Choroid plexus epithelial cell (primary cell): ENCODE data around the gene GALNT10.

Source experiments
- DNase-seq: peaks from one replicate; pipeline ENCODE4 v3.0.0-alpha.2; 2010; ENCODE audit warnings: low read depth
- H3K4me3 ChIP-seq: 2 replicates; pipeline ENCODE4 v1.5.1; 2011; ENCODE audit warnings: low read depth, mild to moderate bottlenecking, control low read depth, low read length, moderate library complexity
- TF ChIP-seq, protein P1 (sequence below): conservative IDR thresholded peaks from 2 replicates; pipeline ENCODE4 v1.5.1; 2011; ENCODE audit warnings: low read depth, mild to moderate bottlenecking, control low read depth, inconsistent platforms, low read length, moderate library complexity

GALNT10 gene

DNA sequence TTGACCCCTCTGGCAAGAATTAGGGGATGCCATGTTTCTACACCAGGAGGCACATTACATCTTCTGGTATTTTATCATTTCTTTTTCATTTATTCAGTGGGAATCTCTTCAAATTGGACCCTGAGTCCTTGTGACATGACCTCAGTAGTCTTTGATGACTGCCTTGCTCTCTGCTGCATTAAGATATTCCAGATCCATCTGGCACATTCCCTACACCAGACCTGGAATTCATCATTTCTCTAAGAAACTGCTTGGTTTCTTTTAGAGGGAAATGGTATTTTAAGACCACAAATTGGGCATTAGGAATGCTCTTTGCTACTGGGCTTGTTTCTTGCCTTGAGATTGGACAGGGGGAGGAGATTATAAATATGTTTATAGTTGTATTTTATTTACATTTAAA is 61.0 kb downstream of the GALNT10 start:
- TF ChIP-seq, protein P1, sequence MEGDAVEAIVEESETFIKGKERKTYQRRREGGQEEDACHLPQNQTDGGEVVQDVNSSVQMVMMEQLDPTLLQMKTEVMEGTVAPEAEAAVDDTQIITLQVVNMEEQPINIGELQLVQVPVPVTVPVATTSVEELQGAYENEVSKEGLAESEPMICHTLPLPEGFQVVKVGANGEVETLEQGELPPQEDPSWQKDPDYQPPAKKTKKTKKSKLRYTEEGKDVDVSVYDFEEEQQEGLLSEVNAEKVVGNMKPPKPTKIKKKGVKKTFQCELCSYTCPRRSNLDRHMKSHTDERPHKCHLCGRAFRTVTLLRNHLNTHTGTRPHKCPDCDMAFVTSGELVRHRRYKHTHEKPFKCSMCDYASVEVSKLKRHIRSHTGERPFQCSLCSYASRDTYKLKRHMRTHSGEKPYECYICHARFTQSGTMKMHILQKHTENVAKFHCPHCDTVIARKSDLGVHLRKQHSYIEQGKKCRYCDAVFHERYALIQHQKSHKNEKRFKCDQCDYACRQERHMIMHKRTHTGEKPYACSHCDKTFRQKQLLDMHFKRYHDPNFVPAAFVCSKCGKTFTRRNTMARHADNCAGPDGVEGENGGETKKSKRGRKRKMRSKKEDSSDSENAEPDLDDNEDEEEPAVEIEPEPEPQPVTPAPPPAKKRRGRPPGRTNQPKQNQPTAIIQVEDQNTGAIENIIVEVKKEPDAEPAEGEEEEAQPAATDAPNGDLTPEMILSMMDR: no peak
- no peak overlapping the region for H3K4me3 ChIP-seq
- DNase-seq: no peak

- no peak overlapping the region for H3K4me3 ChIP-seq
- DNase-seq: no peak
- TF ChIP-seq, protein P1: no peak
Measured at GRCh38 chr5:154253807-154254206, 63.3 kb downstream of the GALNT10 start.

DNA sequence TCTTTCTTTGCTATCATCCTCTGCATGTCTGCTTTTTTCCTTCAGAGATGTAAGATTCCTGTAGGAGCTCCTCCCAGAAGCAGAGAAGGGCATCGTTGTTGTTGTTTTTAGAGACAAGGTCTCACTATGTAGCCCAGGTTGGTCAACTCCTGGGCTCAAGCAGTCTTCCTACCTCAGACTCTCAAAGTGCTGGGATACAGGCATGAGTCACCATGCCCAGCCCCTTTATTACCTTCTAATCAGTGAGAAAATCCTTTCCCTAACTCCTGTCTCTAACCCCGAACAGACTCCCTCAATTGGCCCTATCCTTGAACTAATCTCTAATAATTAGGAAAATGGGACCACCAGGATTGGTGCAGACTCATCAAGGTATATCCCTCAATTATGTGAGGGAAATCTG is 64.4 kb downstream of the GALNT10 start:
- H3K4me3 ChIP-seq: no peak overlapping the region
- TF ChIP-seq, protein P1: no peak
- DNase-seq: no peak

DNA sequence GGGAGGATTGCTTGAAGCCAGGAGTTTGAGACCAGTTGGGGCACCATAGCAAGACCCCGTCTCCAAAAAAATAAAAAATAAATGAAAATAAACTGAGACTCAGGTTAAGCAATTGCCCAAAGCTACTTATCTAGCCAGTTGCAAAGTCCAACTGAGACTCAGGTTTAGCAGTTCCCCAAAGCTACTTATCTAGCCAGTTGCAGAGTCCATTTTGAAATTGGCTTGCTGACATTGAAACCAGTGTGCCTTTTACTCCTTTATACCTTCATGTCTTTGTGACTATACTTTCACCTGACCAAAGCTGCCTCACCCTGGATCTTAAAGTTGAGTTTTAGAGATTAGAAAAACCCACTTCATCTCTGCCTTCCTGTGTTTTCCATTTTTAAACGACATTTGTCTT is 66.5 kb downstream of the GALNT10 start:
- H3K4me3 ChIP-seq: no peak overlapping the region
- DNase-seq: no peak
- TF ChIP-seq, protein P1: no peak

DNA sequence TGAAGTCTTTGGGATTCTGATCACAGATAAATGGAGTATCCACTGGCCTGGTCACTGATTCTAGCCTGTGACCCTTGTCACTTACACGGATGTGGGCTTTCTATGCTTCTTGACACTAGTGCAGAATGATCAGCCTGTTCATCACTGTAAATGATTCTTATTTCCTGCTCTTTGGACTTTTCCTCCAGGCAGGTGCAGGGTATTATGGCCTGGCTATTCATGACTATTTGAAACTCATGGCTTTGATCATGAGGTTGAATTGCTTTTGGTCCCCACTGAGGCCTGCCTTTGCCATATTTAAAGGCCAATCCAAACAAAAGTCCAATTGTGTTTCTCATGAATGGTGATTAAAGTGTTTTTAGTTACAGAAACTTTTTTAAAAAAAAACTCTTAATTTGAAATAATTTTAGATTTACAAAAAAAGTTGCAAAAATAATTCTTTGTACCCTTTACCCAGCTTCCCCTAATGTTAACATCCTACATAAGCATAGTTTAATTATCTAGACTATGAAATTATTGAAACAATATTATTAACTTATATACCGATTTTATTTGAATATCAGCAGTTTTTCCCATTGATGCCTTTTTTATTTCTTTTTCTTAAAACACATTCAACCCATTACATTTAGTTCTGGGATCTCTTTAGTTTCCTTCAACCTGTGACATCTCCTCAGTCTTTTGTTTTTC is 68.1 kb downstream of the GALNT10 start:
- TF ChIP-seq, protein P1: no peak
- DNase-seq: no peak
- H3K4me3 ChIP-seq: no peak overlapping the region

DNA sequence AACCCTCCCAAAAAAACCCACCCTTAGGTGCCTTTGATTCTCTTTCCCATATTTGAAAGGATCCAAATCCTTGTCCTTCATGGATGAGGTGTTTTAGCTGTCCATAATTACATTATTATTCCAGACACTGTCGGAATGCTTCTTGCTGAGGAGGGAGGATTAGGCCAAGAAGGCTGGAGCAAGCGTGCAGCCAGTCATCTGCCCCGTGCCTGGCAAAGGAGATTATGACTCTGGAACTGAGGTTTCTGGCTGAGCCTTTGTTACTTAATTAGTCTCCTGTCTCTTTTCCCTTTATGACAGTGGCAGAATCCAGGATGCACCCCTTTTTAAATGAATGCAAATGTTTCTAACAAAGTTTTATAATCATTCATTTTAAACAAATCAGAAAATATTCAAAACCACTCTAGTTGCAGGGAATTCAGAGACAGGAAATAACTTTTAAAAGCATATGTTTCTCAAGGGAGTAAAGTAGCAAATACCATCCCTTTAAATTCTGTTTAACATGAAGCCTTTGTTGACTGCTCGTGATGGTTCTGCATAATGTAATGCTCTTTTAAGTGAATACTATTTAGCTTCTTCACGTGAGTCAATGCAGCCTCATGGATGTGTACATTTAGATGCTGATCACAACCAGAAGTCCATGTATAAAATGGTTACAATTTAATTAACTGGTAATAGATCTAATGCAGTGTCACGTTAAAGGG is 69.8 kb downstream of the GALNT10 start:
- no peak overlapping the region for H3K4me3 ChIP-seq
- TF ChIP-seq, protein P1: no peak
- peak; percentile 42 for DNase-seq

GRCh38 chr5:154262342-154262741 is 71.8 kb downstream of the GALNT10 start:
- TF ChIP-seq, protein P1: no peak
- no peak overlapping the region for H3K4me3 ChIP-seq
- no peak for DNase-seq
